ENCODE results near the gene FAM180A. TPM values are rescaled to one million over a fixed set of nuclear protein-coding genes. Genes with fewer than 3 reads are reported as not detected.

The FAM180A gene
- total RNA-seq, 4 donors from 2014 or later: 0.83 to 9.4 (median 1.7) TPM

DNA sequence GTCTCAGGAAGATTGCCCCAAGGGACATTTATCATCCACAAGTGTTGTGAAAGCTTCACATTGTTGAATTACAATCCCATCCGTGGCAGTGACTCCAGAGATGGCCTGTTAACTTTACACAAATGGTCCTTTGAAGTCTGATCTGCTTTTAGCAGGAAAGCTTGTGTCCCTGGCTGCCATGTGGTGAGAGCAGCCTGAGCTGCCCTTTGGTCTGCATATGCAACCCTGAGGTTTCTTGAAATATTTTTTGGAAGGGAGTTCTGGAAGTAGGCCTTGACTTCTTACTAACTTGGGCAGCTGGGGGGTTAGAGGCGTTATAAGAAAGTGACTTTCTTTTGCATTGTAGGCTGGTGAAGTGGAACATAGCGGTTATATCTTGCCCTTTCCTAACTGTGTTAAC, 41.3 kb upstream of the FAM180A start:
- TF ChIP-seq POLR2AphosphoS5 (IDR thresholded peaks at IDR 0.05): no peak
- no peak for TF ChIP-seq EP300 (IDR thresholded peaks at IDR 0.05)
- Histone ChIP-seq H3K9me3 (no peaks in the 10 kb centered on the region), H3K4me1 (peaks cover 0 to 1% (median 0%) of the 10 kb centered on the region in 4 donors), H3K27me3 (no peaks in the 10 kb centered on the region), H3K36me3 (no peaks in the 10 kb centered on the region), H3K27ac (replicated peaks in 1 of 4) (no peak overlapping the region), H3K4me3 (no peak overlapping the region)
- intact Hi-C loops (cut with DNase I): no loop called here
- DNase-seq (ENCODE audit: extremely low spot score): no peak
- WGBS: 79% methylated on average over 3 of the region's 3 CpGs

DNA sequence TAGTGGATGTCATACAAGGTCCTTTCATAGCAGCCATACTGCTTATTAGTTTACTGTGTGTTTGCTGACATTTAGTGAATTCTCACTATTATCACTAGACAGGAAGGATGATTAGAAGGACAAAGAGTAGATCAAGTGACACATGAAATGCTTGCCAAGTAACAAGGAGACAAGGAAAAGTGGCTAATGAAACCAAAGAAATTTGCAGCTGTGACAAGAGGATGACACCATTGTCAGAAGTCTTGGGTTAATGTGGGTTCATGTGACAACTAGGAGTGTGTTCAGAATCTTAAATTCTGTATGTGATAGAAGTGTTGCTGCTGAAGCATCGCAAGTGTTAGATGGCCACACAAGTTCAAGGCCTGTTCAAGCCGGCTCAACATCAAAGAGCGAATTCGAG, 40.8 kb upstream of the FAM180A start:
- TF ChIP-seq POLR2AphosphoS5 (IDR thresholded peaks at IDR 0.05): no peak
- no peak for TF ChIP-seq EP300 (IDR thresholded peaks at IDR 0.05)
- TF ChIP-seq, protein P1, sequence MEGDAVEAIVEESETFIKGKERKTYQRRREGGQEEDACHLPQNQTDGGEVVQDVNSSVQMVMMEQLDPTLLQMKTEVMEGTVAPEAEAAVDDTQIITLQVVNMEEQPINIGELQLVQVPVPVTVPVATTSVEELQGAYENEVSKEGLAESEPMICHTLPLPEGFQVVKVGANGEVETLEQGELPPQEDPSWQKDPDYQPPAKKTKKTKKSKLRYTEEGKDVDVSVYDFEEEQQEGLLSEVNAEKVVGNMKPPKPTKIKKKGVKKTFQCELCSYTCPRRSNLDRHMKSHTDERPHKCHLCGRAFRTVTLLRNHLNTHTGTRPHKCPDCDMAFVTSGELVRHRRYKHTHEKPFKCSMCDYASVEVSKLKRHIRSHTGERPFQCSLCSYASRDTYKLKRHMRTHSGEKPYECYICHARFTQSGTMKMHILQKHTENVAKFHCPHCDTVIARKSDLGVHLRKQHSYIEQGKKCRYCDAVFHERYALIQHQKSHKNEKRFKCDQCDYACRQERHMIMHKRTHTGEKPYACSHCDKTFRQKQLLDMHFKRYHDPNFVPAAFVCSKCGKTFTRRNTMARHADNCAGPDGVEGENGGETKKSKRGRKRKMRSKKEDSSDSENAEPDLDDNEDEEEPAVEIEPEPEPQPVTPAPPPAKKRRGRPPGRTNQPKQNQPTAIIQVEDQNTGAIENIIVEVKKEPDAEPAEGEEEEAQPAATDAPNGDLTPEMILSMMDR (IDR thresholded peaks at IDR 0.05): no peak
- TF ChIP-seq POLR2A (IDR thresholded peaks at IDR 0.05; ENCODE audit: low read depth): no peak
- H3K27ac ChIP-seq (replicated peaks in 1 of 4): no peak overlapping the region
- H3K4me3 ChIP-seq: no peak overlapping the region
- H3K36me3 ChIP-seq: no peaks in the 10 kb centered on the region
- no peaks in the 10 kb centered on the region for H3K9me3 ChIP-seq
- WGBS: 91% methylated on average over 4 of the region's 4 CpGs
- DNase-seq (ENCODE audit: extremely low spot score): no peak
- intact Hi-C loops (cut with DNase I): no loop called here
- no peaks in the 10 kb centered on the region for H3K4me1 ChIP-seq
- H3K27me3 ChIP-seq: no peaks in the 10 kb centered on the region

DNA sequence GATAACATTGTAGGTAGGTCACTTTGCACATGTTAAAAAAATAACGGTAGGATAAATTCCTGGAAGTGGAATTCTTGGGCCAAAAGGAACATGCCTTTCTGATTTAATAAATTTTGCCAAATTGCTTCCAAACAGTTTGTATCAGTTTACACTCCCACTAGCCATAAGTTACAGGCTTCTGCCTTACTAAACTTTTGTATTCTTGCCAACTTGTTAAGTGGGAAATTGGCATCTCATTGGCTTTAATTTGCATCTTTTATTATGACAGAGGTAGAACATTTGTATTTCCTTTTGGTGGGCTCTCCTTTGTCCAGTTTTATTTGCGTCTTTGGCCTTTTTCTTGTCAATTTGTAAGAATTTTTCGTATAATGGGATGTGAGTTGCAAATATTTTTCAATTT, 38.3 kb upstream of the FAM180A start:
- Histone ChIP-seq H3K27ac (replicated peaks in 1 of 4) (no peak overlapping the region), H3K9me3 (no peaks in the 10 kb centered on the region), H3K4me1 (no peaks in the 10 kb centered on the region), H3K4me3 (no peak overlapping the region), H3K27me3 (no peaks in the 10 kb centered on the region), H3K36me3 (no peaks in the 10 kb centered on the region)
- intact Hi-C loops (cut with DNase I): no loop called here
- 83% methylated on average over 3 of the region's 3 CpGs for WGBS
- DNase-seq (ENCODE audit: extremely low spot score): no peak
- no peak for TF ChIP-seq POLR2A (IDR thresholded peaks at IDR 0.05; ENCODE audit: low read depth)
- no peak for TF ChIP-seq EP300 (IDR thresholded peaks at IDR 0.05)
- TF ChIP-seq, protein P1 (IDR thresholded peaks at IDR 0.05): no peak
- TF ChIP-seq POLR2AphosphoS5 (IDR thresholded peaks at IDR 0.05): no peak

DNA sequence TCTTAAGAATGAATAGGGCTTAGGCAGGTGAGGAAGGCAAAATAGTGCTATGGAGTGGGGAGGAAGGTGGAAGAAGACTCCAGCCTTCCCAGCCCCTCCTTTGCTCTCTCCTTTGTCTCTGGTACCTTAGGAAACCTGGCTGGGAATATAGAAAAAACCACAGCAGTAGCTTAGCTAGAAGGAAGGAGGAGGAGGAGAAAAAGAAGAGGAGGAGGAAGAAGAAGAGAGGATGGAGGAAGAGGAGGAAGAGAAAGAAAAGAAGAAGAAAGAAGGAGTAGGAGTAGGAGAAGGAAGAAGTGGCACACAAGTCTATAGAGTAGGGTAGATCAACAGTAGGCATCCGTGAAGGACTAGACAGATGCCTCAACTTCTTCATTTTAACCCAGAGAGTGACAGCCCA, 36.5 kb upstream of the FAM180A start:
- peak; percentile 26 for DNase-seq (ENCODE audit: extremely low spot score)
- 91% methylated on average over 1 of the region's 1 CpG for WGBS
- TF ChIP-seq, protein P1 (IDR thresholded peaks at IDR 0.05): no peak
- TF ChIP-seq POLR2AphosphoS5 (IDR thresholded peaks at IDR 0.05): no peak
- H3K9me3 ChIP-seq: no peaks in the 10 kb centered on the region
- H3K4me3 ChIP-seq: no peak overlapping the region
- no peak overlapping the region for H3K27ac ChIP-seq (replicated peaks in 1 of 4)
- no peaks in the 10 kb centered on the region for H3K27me3 ChIP-seq
- intact Hi-C loops (cut with DNase I): no loop called here
- H3K36me3 ChIP-seq: no peaks in the 10 kb centered on the region
- no peaks in the 10 kb centered on the region for H3K4me1 ChIP-seq

DNA sequence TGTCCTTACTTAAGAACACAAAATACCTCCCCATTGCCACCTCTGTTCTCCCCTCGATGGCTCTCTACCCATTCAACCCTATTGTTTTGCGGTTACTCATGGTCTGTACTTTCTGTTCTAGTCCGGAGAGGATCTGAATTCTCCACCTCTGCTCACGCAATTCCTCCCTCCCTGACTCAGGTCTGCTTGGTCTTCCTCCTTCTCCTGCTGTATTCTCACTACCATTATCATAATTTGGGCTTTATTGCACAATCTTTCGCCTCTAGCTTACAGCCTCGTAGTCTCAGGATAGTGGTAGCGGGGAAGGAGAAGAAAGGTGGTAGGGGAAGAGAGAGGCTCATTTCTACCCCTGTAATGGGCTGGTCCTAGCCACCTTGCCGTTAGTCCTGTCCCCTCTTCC, 35.4 kb upstream of the FAM180A start:
- Histone ChIP-seq H3K9me3 (no peaks in the 10 kb centered on the region), H3K4me1 (no peaks in the 10 kb centered on the region), H3K4me3 (no peak overlapping the region), H3K27ac (replicated peaks in 1 of 4) (no peak overlapping the region), H3K36me3 (no peaks in the 10 kb centered on the region), H3K27me3 (no peaks in the 10 kb centered on the region)
- intact Hi-C loops (cut with DNase I): no loop called here
- TF ChIP-seq, protein P1 (IDR thresholded peaks at IDR 0.05): no peak
- no peak for TF ChIP-seq EP300 (IDR thresholded peaks at IDR 0.05)
- TF ChIP-seq POLR2AphosphoS5 (IDR thresholded peaks at IDR 0.05): no peak
- TF ChIP-seq POLR2A (IDR thresholded peaks at IDR 0.05; ENCODE audit: low read depth): no peak
- DNase-seq (ENCODE audit: extremely low spot score): peak; percentile 62
- WGBS: 86% methylated on average over 8 of the region's 8 CpGs

All from esophagus muscularis mucosa (tissue), 4 donors.